ENCODE measurements around the gene REM2. TPM values are rescaled to one million over a fixed set of nuclear protein-coding genes. Genes with fewer than 3 reads are reported as not detected.
"Not testable (repeated sequence)": the region's sequence is repeated elsewhere in the genome, so short reads cannot be mapped to it uniquely, and the experiment has no call there.

REM2 gene
- total RNA-seq, 1 experiment from 2014 or later = 0.06 TPM

DNA sequence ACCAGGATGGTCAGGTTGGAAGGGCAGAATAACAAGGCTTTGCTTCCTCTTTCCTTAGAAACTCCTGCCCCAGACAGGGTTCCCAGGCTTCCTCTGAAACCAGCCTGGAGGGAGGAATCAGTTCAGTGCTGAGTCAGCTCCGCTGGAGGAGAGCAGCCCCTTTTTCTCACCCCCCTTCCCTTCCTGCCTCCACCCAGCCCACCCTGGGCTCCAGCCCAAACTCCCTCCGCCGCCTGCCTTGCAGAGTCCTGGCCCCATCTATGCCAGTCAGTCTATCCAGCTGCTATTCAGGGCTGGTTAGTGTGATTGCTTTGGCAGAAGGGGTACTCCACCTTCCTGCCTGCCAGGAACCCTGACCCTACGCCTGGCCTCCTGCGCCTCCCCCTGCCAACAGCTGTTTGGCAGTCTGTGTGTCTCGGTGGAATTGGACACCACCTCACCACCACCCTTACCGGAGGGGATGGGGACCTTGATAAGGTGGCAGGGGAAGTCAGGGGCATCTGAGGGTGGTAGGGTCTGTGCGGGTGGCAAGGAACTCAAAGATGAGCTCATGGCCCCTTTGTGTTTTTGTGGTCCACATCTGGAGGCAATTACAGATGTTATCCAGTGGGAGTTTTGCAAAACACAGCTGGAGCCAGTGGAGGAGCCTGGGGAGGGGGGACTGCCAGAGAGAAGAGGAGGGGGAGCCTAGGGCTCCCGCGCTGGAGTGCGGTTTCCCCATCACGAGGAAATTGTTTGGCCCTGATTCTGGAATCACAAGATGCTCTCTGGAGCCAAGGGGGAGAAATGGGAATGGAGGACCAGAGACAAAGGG, 34.5 kb upstream of the REM2 start:
- DNase-seq (ENCODE audit: low read depth) = peak; percentile 90

DNA sequence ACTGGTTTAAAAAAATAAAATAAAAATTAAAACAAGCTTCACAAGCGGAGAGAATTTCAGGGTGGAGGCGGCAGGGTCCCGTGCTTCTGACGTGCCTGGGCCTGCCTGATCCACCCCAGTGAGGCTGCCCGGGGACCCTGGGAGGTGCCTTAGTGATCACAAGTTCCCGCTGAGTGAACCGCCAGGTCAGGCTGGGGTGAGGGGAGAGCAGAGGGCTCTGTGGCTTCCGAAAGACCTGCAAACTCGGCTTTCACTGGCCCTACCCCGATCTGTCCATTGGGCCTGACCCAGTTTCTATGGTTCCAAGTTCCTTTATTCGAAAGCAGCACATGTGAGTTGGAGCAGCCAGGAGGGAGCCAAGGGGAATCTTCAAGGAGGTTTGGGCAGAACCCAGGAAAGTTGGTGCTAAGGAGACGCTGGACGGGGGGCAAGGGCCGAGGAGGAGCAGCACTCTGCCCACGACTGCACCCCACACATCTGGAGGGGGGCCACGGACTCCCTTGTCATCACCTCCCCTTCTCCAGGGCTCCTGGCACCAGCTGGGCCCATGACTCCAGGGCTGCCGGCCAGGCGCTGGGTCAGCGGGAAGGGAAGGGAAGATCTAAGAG, 33.7 kb upstream of the REM2 start:
- no peak for DNase-seq (ENCODE audit: low read depth)

DNA sequence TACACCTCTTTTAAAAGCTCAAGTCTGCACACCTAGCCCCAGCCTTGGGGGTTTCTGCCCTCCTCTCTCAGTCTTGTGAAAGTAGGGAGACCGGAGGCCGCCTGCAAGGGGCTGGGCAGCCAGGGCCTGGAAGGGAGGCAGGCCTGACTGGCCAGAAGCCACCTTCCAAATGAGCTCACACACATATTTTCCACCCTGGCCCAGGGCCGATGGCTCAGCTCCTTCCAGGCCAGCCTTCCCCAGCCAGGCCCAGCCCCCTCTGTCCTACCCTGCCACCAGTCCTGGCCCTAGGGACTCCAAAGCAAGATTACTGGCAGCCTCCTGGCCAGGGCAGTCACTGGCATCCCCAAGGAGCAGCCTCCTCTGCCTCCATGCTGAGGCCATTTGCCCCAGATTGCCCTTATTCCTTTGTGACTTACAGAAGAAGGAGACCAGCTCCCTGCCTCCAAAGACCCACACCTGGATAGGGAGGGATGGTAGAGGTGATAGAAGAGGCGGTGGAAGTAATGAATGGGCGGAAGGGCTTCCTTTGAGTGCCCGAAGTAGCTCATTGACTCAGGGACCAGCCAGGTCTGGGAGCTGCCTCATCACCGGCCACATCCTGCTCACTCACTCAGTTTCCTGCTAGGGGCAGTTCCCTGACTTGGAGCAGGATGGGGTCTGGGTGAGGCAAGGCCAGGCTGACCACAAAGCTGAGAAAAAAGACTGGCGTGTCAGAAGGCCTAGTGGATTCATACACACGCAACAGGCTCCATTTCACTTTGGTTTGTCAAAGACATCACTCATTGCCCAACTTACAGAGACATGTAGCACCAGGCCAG, 31.9 kb upstream of the REM2 start:
- peak; percentile 99 for DNase-seq (ENCODE audit: low read depth)

DNA sequence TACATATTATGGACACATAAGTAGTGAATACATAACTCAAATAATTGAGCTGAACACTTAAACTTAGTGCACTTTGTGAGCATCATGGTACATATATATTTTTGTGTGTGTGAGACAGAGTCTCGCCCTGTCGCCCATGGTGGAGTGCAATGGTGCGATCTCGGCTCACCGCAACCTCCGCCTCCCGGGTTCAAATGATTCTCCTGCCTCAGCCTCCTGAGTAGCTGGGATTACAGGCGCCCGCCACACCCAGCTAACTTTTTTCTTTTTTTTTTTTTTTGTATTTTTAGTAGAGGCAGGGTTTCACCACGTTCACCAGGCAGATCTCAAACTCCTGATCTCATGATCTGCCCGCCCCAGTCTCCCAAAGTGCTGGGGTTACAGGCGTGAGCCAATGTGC, 30.8 kb upstream of the REM2 start:
- DNase-seq (ENCODE audit: low read depth) = not testable (repeated sequence)

DNA sequence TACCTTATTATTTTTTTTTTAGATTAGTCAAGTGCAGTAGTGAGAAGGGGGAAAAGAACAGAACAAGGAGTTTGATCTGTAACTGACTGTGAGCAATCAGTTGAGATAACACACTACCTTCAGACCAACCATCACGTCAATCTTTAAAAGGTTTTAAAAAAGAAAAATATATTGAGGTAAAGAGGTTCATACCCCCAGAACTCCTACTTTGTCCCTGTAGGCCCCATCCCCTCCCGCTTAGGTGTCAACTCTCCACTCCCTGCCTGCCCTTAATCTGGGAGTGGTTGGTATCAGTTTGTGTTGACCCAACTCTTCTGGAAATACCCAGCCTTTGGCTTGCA, 30.5 kb upstream of the REM2 start:
- no peak for DNase-seq (ENCODE audit: low read depth)

DNA sequence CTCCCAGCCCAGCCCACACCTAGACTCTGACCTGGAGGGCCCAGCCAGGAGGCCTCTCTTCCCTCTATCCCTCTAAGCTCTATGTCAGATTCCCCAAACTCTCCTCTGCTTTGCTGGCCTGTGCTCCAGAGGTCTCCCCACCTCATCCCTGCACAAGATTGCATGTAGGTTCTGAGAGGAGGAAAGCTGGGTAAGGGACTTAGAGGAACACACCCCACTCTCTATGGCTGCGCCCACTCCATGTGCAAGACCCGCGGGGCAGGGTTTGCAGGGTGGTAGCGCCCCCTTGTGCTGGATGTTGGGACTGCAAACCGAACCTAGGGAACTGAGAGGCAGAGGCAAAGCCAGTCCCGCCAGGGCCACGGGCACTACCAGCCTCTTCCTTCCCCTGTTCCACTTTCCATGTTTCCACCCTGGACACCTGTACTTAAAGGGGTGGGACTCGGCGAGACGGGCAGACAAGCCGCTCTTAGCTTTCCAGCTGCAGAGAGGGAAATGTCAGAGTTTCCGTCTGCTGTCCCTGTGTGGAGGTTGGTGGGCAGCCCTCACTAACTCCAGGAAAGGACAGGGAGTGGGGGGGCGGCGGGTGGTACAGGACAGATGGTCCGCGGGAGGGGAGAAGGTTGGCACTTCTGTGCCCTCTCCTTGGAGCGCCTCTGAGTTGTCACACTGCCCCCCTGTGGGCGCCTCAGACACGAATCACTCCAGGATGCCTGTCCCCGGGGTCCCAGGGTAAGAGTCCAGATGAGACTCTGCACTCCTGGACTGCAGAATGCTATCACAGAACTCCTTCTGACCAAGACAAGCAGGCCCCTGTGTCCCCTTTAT, 29.9 kb upstream of the REM2 start:
- DNase-seq (ENCODE audit: low read depth) = peak; percentile 87

DNA sequence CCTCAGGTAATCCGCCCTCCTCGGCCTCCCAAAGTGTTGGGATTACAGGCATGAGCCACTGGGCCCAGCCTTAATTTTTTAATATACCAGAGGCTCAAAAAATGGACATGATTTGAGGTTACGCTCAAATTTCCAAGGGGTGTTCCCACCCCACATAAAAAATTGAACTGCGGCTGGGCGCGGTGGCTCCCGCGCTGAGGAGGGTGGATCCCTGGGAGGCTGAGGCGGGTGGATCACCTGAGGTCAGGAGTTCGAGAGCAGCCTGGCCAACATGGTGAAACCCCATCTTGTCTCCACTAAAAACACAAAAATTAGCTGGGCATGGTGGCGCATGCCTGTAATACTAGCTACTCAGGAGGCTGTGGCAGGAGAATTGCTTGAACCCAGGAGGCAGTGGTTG, 28.7 kb upstream of the REM2 start:
- DNase-seq (ENCODE audit: low read depth) = not testable (repeated sequence)

DNA sequence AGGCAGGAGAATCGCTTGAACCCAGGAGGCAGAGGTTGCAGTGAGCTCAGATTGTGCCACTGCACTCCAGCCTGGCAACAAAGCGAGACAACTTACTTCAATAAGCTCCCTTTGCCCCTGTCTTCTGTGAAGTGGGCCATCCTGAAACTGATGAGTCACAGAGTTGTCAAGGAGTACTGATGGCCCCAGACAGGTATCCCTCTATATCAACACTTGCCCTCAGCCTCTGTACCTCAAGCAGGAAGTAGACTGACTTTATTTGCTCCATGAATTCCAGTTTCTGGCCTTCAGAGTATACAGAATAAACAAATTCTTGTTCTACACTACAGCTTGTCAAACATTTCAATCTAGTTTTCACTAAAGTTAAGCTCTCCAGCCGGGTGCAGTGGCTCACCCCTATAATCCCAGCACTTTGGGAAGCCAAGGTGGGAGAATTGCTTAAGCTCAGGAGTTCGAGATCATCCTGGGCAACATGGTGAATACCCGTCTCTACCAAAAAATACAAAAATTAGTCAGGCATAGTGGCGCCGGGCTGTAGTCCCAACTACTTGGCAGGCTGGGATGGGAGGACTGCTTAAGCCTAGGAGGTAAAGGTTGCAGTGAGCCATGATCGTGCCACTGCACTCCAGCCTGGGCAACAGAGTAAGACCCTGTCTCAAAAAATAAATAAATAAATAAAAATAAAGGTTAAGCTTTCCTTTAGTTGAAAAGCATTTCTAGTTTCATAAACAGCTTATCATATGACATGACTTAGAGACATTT, 27.9 kb upstream of the REM2 start:
- no peak for DNase-seq (ENCODE audit: low read depth)

DNA sequence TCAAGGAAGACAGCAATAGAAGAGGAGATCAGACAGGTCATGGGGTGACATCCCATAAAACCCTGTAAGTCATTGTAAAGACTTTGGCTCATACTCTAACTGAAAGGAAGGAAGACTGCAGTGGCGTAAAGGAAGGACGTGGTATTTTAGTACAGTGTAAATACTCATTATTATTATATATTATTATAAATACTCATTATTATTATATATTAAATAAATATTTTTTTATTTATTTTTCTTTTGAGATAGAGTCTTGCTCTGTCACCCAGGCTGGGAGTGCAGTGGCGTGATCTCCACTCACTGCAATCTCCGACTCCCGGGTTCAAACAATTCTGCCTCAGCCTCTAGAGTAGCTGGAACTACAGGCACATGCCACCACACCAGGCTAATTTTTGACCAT, 26.6 kb upstream of the REM2 start:
- no peak for DNase-seq (ENCODE audit: low read depth)

DNA sequence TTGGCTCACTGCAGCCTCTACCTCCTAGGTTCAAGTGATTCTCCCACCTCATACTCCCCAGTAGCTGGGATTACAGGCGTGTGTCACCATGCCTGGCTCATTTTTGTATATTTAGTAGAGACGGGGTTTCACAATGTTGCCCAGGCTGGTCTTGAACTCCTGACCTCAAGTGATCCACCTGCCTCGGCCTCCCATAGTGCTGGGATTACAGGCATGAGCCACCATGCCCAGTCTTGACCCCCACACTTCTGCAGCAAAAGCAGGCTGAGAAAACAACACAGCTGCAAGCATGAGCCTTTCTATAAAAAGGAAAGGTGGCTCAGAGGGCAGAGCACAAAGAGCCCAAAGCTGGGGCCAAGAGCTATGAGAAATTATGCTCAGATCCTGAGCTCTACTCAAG, 22.6 kb upstream of the REM2 start:
- not testable (repeated sequence) for DNase-seq (ENCODE audit: low read depth)

DNA sequence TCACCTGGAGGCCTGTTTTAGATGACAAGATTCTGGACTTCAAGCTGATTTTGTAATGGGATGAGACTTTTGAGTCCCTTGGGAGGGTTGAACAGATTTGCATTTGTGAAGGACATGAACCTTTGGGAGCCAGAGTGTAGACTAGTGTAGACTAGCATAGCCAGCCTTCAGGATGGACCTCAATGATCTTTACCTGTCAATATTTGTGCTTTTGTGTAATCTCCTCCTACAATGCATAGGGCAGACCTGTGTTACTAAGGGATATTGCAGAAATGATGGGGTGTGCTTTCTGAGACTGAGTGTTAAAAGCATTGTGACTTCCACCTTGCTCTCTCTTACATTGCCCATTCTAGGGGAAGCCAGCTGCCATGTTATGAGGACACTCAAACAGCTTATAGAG, 21.4 kb upstream of the REM2 start:
- DNase-seq (ENCODE audit: low read depth) = no peak

DNA sequence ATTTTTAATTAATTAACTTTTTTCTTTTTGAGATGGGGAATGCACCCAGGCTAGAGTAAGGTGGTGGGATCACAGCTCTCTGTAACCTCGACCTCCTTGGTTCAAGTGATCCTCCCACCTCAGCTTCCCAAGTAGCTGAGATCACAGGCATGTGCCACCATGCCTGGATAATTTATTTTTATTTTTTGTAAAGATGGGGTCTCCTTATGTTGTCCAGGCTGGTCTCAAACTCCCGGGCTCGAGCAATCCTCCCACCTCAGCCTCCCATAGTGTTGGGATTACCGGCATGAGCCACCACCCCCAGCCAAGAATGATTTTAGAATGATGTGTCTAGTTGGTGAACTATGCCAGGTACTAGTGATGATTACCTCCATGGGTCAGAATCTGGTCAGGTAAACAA, 18.0 kb upstream of the REM2 start:
- DNase-seq (ENCODE audit: low read depth) = no peak

DNA sequence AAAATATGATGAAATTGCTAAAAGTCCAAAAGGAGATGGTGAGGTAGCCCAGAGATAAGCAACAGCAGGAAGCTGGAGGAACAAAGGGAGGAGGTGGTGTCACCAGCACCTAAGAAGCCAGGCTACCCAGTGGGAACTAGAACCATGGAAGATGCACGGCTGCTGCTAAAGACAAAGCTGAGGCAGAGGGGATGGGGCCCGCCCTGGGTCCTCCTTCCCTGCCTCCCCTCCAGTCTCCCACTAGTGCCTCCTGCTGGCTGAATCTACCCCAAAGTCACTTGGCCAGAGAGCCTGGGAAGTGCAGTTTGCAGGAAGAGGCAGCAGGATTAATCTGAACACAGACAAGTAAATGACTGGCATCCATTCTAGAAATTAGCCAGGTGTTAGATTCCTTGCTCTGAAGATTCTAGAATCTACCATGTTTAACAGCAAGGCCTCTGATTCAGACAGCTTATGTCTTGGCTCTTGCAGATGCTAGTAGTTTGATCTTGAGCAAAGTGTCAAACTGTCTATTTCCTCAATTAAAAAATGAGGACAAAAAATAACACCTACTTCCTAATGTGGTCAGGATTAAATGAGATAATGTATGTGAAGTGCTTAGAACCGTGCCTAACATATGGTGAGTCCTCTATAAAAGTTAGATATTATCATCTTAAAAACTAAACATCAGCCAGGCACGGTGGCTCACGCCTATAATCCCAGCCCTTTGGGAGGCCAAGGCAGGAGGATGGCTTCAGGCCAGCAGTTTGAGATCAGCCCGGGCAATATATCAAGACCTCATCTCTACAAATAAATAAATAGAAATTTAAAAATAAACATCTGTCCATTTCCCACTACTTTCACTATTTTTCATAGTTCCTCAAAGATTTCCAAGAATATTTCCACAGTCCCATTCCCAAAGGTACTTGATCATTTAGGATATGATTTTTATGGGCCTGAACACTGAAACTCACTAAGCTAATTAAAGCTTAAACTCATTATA, 17.3 kb upstream of the REM2 start:
- no peak for DNase-seq (ENCODE audit: low read depth)

DNA sequence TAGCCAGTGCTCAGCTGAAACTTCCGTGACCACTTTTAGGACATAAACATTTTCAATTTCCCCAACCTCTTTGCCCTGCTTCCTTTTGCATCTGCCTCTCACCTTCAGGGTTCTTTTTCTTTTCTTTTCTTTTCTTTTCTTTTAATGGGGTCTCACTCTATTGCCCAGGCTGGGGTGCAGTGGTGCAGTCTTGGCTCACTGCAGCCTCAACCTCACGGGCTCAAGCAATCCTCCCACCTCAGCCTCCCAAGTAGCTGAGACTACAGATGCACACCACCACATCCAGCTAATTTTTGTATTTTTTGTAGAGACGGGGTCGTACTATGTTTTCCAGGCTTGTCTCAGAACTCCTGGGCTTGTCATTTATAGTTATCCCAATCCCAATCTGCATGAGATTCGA, 16.1 kb upstream of the REM2 start:
- no peak for DNase-seq (ENCODE audit: low read depth)

DNA sequence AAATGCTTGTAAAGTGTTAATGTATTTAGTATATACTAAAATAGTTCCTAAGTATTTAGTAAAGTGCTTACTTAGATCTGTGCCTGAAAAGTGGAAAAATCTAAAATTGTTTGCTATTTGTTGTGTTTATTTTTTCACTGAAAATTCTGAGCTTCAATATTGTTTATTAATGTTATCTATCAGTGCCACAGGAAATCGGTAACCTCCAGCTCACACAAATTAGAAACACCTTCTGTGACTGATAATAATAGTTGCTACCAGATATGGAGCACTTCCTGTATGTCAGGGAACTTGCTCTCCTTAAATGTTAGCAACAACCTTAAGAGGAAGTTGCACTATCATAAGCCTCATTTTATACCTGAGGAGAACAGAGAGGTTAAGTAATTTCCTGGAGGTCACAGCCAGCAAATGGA, 12.2 kb upstream of the REM2 start:
- no peak for DNase-seq (ENCODE audit: low read depth)

DNA sequence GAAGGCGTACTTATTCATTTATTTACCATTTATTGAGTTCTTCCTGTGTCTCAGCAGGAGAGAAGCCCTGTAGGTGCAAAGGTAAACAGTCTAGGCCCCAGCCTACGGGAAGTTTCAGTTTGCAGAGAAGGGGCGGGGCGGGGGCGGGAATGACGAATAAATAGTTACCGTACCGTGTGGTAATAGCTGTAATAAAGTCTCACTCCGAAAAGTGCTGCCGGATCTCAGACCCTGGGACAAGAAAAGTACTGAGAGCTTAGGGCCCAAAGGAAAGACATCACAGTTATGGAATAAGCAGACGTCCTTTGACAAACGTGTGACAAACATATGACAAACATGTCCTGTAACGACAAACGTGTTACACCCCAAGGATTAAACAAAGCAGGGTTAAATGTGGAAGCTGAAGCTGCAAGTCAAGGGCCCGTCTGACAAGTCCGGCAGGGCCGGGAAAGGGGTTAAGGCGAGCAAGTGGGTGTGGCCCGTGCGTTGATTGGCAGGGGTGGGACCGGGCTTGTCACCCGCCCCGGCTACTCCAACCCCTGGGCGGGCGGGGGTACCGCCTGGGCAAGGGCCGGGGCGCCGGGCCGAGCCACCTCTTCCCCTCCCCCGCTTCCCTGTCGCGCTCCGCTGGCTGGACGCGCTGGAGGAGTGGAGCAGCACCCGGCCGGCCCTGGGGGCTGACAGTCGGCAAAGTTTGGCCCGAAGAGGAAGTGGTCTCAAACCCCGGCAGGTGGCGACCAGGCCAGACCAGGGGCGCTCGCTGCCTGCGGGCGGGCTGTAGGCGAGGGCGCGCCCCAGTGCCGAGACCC, 11.6 kb upstream of the REM2 start, which contains the start of gene LRP10:
LRP10 (plus strand) TSS at position 517 of the 809 bp plus-strand sequence. CDS start 564 bp downstream, outside the sequence.
- DNase-seq (ENCODE audit: low read depth) = peak; percentile 82

DNA sequence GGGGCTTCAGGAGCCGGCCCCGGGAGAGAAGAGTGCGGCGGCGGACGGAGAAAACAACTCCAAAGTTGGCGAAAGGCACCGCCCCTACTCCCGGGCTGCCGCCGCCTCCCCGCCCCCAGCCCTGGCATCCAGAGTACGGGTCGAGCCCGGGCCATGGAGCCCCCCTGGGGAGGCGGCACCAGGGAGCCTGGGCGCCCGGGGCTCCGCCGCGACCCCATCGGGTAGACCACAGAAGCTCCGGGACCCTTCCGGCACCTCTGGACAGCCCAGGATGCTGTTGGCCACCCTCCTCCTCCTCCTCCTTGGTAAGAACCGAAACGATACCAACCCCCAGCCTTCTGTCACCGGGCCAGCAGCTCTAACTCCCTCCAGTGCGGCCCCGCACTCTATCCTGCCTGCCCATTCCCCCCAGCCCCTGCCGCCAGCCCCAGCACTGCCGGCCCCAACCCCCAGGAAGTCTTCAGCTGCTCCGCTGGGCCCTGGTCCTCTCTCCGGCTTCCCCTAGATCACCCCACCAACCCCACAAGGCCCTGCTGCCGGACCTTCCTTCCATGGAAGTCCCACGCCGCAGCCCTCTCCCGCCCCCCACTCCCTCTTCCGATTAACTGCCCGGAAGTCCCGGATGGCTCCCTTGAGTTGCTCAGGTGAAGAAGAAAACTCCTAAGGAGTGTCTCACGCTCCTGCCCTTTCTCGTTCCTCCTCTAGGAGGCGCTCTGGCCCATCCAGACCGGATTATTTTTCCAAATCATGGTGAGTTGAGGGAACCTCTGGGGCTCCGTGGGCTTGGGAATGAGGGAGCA, 10.8 kb upstream of the REM2 start:
- peak; percentile 82 for DNase-seq (ENCODE audit: low read depth)
